Activated CD4-positive, alpha-beta T cell treated with anti-CD3 and anti-CD28 coated beads for 48 hours (primary cell): Measurements from ENCODE around the gene SEC14L1.

ENCODE experiments used
- DNase-seq: peaks from one replicate; pipeline ENCODE4 v3.0.0-alpha.2; 2020

Gene SEC14L1

DNA sequence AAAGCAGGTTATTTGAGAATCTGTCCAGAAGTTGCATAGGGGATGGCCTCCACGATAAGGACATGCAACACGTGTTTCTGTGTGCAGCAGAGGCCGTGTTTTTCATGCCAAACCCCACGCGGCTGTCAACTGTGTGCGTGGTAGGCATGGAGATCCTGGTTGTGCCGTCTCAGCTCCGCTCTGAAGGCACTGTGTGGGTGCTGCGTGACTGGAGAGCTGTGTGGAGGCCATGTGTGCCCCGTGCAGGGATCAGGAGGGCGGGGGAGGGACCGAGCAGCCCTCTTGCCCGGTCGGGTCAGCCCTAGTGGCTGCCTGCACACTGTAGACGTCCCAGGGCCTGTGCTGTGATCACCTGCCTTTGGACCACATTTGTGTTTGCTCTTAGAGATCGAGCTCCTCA, 74.5 kb downstream of the SEC14L1 start:
- no peak for DNase-seq

DNA sequence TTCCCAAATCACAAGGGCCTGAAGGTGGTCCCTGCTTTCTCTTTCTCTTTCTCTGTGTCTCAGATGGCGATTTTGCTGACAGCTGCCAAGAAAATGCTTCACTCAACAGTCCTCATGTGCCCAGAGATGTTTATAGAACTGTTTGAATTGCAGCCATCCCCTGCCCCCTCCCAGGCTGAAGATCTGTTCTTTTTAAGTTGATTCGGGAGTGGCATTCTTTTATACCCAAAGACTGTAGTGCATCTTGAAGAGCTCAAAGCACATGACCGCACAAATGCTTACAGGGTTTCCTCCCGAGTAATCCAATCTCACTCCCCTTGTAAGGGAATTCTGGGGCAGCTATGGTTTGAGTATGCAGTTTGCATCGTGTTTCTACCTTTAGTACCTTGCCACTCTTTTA, 75.7 kb downstream of the SEC14L1 start:
- no peak for DNase-seq

DNA sequence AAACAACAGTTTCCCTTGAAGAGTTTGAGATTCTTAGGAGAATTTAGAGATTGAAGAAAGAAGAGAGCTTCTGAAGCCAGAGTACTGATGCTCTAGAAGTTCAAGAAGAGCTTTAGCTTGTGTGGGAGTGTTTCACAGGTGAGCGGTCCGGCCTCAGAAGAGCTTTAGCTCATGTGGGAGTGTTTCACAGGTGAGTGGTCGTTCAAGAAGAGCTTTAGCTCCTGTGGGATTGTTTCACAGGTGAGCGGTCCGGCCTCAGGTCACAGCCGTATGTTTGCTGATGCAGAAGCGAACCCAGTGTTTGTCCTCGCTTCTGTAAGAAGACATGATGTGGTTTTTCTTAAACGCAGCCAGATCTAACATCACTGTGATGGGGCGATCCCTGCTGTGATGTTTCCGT, 76.4 kb downstream of the SEC14L1 start:
- DNase-seq = no peak

DNA sequence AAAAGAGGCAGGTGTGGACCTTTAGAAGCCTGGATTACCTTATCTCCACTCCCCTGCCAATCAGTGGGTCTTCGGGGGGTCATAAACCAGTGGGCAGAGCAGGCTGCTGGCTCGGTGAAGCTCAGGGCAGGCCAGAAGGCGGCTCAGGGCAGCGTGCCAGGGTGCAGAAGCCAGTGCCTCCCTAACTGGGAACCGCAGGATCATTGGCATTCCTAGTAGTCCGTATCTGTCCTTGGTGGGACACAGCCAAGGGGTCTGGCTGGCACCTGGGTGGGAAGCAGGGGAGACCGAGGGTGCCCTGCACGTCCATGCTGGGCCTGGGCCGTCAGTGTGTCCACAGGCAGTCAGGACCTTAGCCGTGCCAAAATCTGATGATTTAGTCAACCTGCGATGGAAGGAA, 76.8 kb downstream of the SEC14L1 start:
- no peak for DNase-seq

DNA sequence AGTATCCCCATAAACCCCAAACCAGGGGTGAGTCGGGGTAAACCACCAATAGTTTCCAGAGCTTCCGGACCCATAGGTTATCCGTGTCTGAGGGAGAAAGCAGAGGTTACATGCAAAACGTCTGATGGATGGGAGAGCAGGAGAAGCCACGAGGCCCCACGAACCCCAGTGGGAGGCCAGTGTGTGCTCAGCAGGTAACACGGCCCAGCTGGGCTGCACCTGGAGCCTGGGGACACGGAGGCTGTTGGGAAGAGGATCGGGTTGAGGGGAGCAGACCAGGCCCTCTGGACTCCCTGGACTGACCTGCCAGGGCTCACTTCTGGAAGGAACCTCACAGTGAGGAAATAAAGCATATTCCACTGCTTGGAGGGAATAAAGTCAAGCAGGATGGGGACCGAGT, 78.1 kb downstream of the SEC14L1 start:
- no peak for DNase-seq

DNA sequence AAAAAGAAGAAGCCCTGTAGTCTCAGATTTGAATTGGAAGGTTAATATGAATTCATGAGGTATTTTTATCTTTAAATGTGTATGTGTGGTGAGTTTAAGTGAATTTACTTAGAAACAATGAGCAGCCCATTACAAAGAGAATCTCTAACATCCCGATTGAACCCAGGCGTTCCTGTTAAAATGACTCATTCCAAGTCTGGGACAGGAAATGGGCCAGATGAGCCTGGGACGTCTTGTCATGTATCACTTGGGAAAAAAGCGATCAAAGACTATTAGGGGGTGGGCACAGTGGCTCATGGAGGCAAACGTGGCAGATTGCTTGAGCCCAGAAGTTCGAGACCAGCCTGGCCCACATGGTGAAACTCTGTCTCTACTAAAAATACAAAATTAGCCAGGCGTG, 81.6 kb downstream of the SEC14L1 start:
- no peak for DNase-seq

DNA sequence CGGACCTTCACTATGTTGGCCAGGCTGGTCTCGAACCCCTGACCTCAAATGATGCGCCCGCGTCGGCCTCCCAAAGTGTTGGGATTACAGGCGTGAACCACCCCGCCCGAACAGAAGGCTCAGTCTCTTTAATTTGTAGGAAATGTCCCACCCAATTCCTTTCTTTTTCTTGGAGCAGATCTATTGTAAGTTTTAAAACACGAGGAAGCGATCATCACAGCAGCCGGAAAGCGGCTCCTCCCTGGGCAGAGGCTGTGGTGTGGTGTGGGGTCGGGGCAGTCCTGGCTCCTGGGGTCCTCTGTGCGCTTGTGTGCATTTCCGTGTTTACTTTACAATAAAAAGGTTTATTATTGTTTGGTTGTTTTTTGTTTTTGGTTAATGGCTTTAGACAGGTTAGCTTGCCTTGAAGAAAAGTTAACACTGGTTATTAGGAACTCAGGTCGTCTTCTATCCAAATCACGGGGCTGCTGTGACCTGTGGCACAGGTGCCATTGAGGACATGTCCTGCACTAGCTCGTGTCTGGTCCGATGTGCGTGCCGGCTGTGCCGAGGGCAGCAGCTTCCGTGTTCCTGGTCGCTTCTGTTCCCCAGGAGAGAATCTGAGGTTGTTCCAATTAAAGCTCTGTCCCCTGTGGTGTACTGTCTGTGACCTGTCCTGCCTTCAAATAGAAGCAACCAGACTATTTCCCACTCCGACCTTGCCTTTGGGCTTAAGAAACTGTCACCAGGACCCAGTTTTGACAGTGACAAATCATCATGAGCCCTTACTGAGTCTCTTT, 83.1 kb downstream of the SEC14L1 start:
- DNase-seq = no peak

DNA sequence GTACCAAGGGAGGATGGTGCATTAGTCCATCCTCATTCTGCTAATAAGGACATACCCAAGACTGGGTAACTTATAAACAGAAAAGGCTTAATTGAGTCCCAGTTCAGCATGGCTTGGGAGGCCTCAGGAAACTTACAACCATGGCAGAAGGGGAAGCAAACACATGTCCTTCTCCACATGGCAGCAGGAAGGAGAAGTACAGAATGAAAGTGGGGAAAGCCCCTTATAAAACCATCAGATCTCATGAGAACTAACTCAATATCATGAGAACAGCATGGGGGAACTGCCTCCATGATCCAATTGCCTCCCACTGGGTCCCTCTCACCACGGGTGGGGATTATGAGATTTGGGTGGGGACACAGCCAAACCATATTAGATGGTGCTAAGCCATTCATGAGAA, 84.5 kb downstream of the SEC14L1 start:
- DNase-seq = no peak

DNA sequence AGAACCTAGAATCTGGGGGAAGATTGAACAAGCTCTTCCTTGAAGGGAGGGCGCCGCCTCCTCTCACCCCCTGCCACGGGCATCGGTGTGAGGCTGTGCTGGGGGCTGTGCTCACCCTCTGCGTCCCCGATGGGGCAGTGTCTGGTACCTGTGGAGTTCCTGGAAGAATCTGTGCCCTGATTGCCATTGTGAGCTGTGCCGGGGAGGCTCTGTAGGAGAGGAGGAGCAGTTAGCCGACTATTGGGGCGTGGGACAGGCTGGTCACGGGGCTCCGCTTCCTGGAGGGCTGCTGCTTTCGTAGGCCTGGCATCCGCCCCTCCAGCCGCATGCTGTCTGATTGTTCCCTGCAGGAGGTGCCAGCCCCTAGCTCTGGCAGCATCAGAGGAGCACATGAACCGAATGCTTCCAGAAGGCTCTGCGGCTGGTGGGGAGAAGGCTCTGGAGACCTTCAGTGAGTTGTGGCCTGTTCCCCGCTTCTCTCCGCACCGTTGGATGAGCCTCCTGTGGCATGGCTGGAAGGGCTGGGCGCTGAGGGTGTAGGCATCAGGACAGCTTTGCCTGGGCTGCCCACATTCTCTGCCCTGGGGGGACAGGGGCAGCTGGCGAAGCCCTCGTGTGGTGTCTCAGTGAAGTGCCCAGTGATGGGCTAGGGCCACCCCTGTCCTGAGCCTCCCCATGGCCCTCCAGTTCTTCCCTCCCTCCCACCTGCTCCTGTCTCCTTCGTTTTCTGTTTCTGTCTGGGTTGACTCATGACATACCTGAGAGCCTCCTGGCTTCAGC, 86.9 kb downstream of the SEC14L1 start:
- DNase-seq = no peak

DNA sequence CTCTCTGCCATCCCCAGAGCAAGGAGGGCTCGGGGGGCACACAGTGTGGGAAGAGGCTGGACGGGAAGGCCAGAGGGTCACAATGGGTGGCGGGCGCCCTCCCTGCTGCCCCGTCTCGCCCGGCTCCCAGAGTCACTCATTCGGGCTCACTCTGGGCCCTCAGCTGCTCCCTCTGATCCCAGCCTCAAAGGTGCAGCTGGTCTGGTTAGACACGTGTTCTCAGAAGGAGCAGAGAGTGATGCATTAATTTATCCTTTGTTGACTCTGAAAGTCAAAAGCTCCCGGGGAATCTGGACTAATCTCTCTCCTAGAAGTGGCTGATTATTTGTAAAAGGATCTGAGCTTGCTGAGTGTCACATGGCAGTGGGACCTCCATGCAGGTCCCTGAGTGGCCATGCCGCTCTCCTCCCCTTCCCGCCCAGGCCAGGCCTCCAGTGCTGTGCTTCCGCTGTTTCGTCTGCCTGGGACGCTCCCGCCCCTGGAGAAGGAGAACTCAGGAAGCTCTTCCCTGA, 87.5 kb downstream of the SEC14L1 start:
- DNase-seq = no peak

DNA sequence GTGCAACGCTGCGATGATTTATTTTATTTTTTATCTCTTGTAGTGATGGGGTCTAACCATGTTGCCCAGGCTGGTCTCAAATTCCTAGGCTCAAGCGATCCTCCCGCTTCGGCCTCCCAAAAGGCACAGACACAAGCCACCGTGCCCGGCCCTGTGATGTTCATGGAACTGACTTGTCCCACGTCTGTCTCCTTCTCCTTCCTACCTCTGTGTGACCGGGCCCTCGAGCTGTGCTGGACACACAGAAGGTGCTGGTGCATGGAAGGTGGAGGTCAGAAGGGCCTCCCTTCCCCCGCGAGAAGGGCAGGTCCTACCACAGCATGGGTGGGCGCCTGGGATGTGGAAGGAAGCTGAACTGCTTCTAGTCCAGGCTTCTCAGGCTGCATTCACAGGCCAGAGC, 88.0 kb downstream of the SEC14L1 start:
- DNase-seq = no peak

DNA sequence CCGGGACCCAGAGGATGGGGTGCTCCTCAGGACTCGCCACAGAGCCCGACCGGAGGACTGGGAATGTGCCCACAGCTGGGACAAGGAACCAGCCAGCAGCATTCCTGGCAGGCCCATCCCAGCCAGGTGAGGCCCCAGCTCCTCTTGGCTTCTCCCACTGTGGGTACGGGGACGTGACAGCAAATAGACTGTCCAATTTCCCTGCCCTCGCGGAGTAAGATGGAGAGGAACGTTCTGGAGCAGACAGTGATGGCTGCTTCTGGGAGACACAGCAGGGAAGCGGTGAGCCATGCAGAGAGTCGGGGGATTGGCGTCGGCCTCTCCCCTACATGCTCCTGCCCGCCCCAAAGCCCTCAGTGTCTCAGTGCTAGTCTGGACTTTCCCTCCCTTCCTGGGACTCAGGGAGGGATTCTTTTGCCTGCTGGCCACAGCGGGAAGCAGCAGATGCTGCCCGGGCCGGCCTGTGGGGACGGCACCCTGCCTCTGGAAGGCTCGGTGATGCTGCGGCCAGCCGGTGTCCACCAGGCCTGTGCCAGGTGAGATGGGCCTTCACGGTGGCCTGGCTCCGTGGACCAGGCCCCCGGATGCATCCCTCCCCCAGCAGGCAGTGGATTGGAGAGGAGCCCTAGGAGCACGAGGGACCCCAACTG, 89.1 kb downstream of the SEC14L1 start:
- no peak for DNase-seq

DNA sequence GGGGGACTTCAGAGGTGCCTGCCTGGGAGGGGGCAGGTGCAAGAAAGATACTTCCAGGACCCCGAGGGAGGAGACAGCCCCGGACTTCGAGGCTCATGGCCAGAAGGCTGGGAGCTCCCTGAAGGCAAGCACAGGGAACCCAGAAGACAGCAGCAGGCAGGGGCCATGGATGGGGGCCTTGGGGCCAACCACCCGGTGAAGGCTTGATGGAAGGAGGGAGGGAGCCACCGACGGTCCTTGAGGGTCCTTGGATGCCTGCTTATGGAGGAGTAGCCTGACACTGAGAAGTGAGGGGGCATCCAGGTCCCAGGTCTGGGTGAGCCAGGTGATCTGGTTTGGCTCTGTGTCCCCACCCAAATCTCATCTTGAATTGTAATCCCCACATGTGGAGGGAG, 89.7 kb downstream of the SEC14L1 start:
- DNase-seq = no peak

DNA sequence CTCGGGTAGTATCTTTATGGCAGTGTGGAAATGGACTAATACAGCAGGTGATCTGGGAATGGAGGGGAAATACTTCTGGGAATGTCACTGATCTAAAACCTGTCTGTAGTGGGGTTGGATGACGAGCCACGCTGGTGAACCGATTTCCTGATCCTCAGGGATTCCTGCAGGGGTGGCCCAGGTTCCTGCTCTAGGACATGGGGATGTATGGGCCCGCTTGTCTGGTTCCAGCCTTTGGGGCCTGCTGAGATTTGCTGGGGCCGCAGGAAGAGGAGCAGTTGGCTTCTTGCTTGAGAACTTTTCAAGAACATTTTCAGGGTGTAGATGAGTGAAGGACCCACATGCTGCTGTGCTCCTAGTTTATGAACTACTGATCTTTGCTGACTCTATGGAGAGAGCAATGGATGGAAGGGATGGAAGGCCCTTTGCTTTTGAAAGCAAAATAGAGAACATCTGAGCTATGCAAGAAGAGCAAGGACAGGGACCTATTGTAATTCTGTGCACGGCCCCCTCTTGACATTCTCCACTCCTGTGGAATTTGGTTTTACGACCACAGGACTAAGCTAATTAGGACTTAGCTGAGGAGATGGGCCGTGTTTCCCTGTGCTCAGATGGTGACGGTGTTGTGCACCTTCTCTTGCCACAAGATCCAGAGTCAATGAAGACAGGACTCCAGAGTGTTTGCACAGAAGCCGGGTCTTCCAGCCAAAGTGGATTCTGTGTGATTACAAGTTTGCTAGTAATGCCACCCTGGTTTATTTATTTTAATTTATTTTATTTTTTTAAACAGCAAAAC, 90.5 kb downstream of the SEC14L1 start:
- no peak for DNase-seq

DNA sequence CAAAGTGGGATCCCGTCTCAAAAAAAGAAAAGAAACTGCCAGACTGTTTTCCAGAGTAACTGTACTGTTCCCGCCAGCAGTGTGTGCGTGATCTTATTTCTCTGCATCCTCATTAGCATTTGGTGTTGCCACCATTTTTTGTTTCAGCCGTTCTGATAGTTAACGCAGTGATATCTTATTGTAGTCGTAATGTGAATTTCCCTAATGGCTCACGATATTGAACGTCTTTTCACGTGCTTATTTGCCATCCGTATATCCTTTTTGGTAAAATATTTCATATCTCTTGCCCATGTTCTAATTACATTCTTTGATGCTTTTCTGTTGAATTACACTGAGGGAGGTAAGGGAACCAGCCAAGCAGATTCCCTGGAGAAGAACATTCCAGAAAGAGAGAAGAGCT, 92.4 kb downstream of the SEC14L1 start:
- DNase-seq = no peak

DNA sequence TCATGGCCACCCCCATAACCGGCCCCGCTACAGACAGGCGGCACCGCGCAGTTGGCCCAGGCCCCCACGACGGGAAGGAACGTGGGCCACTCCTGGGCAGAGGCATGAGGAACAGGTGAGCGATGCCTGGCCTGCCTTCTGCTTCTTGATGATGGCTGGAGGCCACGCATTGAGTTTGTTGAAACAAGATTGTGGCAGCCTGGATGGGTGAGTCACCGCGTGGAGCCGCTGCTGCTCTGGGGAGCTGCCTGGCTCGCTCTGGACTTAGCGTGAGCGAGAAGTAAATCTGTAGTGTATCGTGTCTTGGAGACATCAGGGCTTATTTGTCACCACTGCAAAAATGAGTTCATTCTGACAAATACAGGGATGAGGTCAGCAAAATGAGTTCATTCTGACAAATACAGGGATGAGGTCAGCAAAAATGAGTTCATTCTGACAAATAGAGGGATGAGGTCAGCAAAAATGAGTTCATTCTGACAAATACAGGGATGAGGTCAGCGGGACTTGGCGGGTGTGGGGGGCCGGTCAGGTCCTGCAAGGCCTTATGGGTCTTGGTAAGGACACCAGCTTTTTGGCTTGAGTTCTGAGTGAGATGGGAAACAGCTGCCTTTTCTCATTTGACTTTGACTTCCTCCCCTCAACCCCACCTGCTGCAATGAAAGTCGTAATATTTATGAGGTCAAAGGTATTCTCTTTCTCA, 93.0 kb downstream of the SEC14L1 start:
- peak; percentile 60 for DNase-seq

DNA sequence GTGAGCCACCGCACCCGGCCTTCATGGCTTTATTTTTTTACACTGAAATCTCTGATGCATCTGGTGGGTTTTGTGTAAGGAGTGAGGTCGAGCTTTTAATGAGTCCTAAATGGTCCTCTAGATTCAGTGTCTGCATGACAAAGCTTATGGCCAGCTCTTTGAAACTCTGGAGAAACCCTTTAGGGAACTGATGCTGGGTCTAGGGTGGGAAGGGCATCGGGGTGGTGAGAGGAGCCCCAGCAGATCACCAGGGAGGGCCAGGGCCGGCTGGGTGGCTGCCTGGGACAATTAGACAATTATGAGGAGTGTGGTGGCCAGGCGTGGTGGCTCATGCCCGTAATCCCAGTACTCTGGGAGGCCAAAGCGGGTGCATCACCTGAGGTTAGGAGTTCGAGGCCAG, 93.9 kb downstream of the SEC14L1 start:
- DNase-seq = no peak

DNA sequence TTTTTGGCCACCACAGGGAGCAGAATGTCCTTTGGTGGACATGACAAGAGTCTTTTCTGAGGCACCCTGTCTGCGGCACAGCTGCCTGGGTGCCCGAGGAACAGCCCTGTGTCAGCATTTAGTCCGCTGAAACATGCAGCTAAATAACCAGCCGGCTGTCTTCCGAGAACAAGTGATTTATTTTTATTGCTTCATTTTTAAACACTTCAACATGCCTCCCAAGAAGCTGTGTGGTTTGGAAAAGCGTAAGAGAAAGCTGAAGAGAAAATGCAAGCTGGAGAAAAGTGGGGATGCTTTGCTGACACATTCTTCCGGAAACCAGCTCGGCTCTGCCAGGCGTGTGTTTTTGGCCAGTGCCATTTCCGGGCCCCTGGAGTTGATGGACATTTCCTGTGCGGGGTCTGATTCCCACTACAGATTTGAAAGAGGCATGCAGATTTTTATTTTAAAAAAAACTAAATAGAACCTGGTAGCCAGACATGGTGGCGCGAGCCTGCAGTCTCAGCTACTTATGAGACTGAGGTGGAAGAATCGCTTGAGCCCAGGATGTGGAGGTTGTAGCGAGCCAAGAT, 94.7 kb downstream of the SEC14L1 start:
- DNase-seq = peak; percentile 45

DNA sequence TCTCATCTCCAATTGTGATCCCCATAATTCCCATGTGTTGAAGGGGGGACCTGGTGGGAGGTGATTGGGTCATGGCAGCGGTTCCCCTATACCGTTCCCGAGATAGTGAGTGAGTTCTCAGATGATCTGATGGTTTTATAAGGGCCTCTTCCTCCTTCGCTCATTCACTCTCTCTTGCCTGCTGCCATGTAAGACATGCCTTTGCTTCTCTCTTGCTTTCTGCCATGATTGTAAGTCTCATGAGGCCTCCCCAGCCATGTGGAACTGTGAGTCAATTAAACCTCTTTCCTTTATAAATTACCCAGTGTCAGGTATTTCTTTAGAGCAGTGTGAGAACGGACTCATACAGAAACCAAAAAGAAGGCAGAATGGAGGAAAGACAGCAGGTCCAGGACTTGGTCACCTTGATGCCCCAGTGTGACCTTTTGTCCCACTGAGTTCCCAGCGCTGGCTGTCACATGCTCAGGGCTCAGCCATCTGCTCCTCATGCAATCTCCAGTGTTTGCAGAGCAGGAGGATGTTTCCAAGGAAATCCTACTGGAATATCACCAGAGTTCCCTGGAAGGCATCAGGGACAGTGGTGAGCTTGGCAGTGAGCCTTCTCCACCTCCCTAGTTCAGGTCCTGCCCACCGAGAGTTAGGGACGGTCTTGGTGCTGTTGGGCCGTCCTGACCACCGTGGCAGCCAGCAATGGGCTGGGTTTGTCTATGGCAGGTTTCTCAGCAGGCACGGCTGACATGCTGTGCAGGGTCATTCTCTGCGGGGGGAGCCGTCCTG, 96.7 kb downstream of the SEC14L1 start:
- DNase-seq = no peak

DNA sequence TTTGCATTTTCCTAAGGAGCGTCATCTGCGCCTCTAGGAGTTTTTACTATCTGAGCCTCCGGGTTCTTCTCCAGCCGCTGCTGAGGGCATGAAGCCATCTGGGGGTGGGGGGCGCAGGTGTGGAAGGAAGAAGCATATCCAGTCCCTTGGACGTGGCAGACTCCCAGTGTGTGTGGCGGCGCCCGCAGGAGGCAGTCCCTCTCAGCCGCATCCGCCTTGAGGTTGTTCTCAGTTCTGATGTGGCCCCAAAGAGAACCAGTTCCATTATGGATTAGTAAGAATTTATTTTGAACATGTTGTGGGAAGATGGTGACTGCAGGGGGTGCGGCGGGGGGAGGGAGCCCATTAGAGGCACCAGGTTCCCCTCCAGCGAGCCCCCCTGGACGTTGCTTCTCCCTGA, 100.2 kb downstream of the SEC14L1 start:
- no peak for DNase-seq
